Astrocyte (in vitro differentiated cells and primary cell): Measurements from ENCODE around the gene CRYBB1.

Experiments used
- CTCF ChIP-seq: IDR thresholded peaks from 2 replicates; pipeline ENCODE4 v1.5.1; 2011; ENCODE audit warnings: low read depth, mild to moderate bottlenecking, inconsistent platforms, low read length, moderate library complexity; ENCODE audit not compliant: insufficient read depth
- EZH2 ChIP-seq: IDR thresholded peaks from 2 replicates; pipeline ENCODE4 v1.6.1; 2012; ENCODE audit warnings: mild to moderate bottlenecking, low read length, inconsistent platforms; ENCODE audit not compliant: insufficient read depth

GRCh38 chr22:26554956-26555355 lies 62.9 kb downstream of the CRYBB1 start:
- TF ChIP-seq CTCF (no peak), EZH2 (no peak)
